Colonic mucosa (tissue), 4 donors: ENCODE measurements around the gene PSMC5. TPM values are rescaled to one million over a fixed set of nuclear protein-coding genes. Genes with fewer than 3 reads are reported as not detected.

ENCODE experiments used
- DNase-seq: peaks from one replicate; pipeline ENCODE4 v3.0.0-alpha.2; 2020
- H3K27ac ChIP-seq: fragments of 200-600 bp; one replicate; pipeline ENCODE4 v1.8.0; 2021
- H3K27me3 ChIP-seq: fragments of 200-600 bp; one replicate; pipeline ENCODE4 v1.8.0; 2021
- H3K36me3 ChIP-seq: fragments of 200-600 bp; one replicate; pipeline ENCODE4 v1.8.0; 2021
- H3K4me1 ChIP-seq: fragments of 200-600 bp; one replicate; pipeline ENCODE4 v1.8.0; 2021; ENCODE audit warnings: mild to moderate bottlenecking
- H3K4me3 ChIP-seq: fragments of 200-600 bp; one replicate; pipeline ENCODE4 v1.8.0; 2021
- H3K9ac ChIP-seq, 2 donors: one replicate each; pipeline ENCODE4 v1.7.0; 2013; ENCODE audit warnings: control low read depth in 2 of 2, low read depth in 2 of 2, low read length in 2 of 2
- H3K9me3 ChIP-seq: fragments of 200-600 bp; one replicate; pipeline ENCODE4 v1.8.0; 2021
- CTCF ChIP-seq: fragments of 200-600 bp; IDR thresholded peaks from one replicate; pipeline ENCODE4 v1.8.0; 2022; ENCODE audit warnings: antibody characterized with exemption, mild to moderate bottlenecking
- intact Hi-C: fragments of 100-400 bp; cut with DNase I; formaldehyde crosslinking; loops from one replicate; pipeline ENCODE4 v1.14.1; 2022
- total RNA-seq, 2 donors: library from RNA; stranded (reverse); fragmentation: NEBNext Ultra II Directional in 1 of 2; extraction: Animal tissue kit (Norgen Biotek cat#: 25700) in 1 of 2; gene quantifications; one replicate each; pipeline ENCODE4 v1.2.1, GENCODE V29; 2021
- donor health status: healthy.
- donor health status: DM: no; HTN: no; CAD: no.
- donor health status: DM: no; HTN: no; CAD: no.

PSMC5 gene
- total RNA-seq, 2 donors from 2014 or later, result 86.1 to 138 TPM

DNA sequence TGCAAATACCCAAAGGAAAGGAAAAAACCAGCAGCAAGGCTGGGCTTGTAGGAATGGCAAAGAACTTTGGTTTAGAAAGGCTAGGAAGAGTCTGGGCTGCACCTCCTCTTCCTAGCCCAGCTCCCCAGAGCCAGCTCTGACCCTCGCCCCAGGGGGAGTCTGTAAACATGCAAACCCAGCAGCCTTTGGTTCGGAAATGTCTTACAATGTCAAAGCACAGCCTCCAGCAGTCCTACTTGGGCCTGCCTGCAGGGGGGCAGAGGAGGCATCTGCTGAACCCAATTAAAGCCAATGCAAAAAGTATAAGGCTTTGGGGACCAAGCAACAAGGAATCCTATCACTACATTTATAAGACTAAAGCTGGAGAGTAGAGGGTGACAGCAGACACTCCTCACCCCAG lies 5.2 kb downstream of the PSMC5 start:
- DNase-seq, result no peak
- Histone ChIP-seq H3K36me3 (peaks cover 36% of the 10 kb centered on the region), H3K4me3 (no peak overlapping the region), H3K4me1 (peaks cover 11% of the 10 kb centered on the region), H3K9me3 (no peaks in the 10 kb centered on the region), H3K27ac (no peak overlapping the region), H3K9ac (no peak overlapping the region), H3K27me3 (no peaks in the 10 kb centered on the region)
- TF ChIP-seq CTCF, result no peak
- intact Hi-C loops, result loop anchor here (10.0 kb wide), 1 partner anchor 208 kb away; the partner anchor contains the start of gene MAP3K3

DNA sequence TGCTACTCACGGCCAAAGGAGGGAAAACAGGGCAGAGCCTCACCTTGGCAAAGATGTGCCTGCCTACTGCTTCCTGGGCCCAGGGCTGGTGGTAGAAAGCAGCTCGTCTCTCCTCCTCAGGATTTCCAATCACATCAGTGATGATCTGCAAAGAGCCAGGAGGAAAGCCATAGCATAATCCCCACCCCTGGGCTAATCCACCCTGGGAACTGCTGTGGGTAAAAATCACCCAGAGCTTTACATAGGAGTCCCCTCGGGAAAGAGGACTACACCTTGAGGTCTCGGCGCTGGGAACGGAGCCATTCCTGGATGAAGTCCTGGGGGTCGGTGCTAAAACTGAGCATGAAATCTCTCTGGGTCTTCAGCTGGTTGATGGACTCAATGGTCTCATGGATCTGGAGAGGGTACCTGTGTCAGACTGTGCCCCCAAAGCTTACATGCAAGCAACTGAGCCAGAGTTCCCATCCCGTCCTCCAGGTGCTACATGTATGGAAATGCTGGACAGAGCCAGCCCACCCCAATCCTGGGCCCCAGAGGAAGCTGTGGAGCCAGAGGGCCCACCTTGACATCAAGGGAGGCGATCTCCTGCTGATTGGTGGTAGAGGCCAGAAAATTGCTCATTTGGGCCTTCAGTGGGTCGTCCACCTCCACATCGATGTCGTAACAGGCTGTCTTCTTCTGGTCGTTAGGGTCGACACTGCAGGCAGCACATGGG lies 6.0 kb downstream of the PSMC5 start:
- no peak for TF ChIP-seq CTCF
- Histone ChIP-seq H3K27me3 (no peaks in the 10 kb centered on the region), H3K9ac (no peak overlapping the region), H3K4me1 (peaks cover 11% of the 10 kb centered on the region), H3K4me3 (no peak overlapping the region), H3K27ac (no peak overlapping the region), H3K9me3 (no peaks in the 10 kb centered on the region), H3K36me3 (peaks cover 36% of the 10 kb centered on the region)
- no peak for DNase-seq
- intact Hi-C loops, result loop anchor here (10.0 kb wide), 1 partner anchor 208 kb away; the partner anchor contains the start of gene MAP3K3

- peaks cover 36% of the 10 kb centered on the region for H3K36me3 ChIP-seq
- H3K9me3 ChIP-seq, result no peaks in the 10 kb centered on the region
- DNase-seq, result no peak
- no peaks in the 10 kb centered on the region for H3K27me3 ChIP-seq
- H3K4me3 ChIP-seq, result no peak overlapping the region
- no peak overlapping the region for H3K27ac ChIP-seq
- H3K4me1 ChIP-seq, result peaks cover 5% of the 10 kb centered on the region
- intact Hi-C loops, result loop anchor here (10.0 kb wide), 1 partner anchor 209 kb away; the partner anchor contains the start of gene MAP3K3
- no peak overlapping the region for H3K9ac ChIP-seq
- no peak for TF ChIP-seq CTCF
Observed at GRCh38 chr17:63833741-63834373, 6.6 kb downstream of the PSMC5 start.

DNA sequence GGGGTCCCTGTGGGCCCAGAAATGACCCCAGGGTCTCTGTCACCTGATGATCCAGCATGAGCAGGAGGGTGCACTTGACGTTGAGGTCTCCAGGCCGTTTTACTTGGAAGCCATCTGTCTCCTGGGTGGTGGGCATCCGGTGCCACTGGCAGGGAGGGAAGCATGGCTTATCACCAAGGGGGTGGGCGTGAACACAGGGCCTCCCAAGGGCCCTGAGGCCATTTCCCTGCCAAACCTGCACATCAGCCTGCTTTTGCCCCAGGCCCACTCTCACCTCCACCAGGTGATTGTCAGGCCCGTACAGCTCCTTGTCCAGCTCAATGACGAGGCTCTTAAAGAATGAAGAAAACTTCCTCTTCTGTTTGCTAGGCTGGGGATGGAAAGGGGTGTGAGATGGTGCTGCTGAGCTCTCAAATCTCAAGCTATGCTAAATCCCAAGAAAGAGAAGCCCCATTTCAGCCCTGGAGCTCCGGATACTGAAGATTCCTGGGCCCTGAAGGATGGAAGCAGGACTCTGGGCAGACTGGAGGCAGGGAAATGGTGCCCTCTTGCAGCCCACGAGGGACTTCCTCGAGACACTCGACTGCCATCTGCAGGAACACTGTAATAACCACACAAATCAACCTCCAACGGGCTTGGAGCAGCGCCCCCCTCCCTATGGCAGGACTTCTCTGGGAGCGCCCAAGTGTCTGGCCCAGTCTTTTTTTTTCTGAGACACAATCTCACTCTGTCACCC lies 7.4 kb downstream of the PSMC5 start:
- Histone ChIP-seq H3K4me3 (no peak overlapping the region), H3K4me1 (peaks cover 7% of the 10 kb centered on the region), H3K9me3 (no peaks in the 10 kb centered on the region), H3K27ac (no peak overlapping the region), H3K36me3 (peaks cover 32% of the 10 kb centered on the region), H3K27me3 (no peaks in the 10 kb centered on the region), H3K9ac (peak overlapping the region in 1 of 2 donors; percentile 30)
- no peak for DNase-seq
- intact Hi-C loops, result loop anchor here (10.0 kb wide), 1 partner anchor 210 kb away; the partner anchor contains the start of gene MAP3K3
- TF ChIP-seq CTCF, result peak; percentile 20

DNA sequence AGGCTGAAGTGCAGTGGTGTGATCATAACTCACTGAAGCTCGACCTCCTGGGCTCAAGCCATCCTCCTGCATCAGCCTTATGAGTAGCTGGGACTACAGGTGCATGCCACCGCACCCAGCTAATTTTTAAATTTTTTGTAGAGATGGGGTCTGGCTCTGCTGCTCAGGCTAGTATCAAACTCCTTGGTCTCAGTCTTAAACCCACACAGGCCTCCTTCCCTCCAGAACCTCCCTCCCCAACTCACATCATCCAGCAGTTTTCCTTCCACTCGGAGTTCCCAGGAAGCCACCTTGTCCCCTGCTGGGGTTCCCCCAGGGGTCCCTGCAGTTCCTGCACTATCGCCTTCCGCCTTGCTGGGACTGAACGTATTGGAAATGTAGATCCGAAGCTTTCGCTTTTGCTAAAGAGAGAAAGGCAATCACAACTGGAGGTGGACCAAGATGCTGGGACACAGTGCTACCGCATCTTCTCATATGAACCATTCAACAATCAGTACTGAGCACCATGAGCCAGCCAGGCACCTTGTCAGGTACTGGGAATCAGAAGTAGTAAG lies 8.0 kb downstream of the PSMC5 start:
- no peak for DNase-seq
- Histone ChIP-seq H3K4me3 (no peak overlapping the region), H3K27ac (no peak overlapping the region), H3K27me3 (no peaks in the 10 kb centered on the region), H3K9ac (no peak overlapping the region), H3K4me1 (peaks cover 9% of the 10 kb centered on the region), H3K36me3 (peaks cover 29% of the 10 kb centered on the region), H3K9me3 (no peaks in the 10 kb centered on the region)
- no peak for TF ChIP-seq CTCF
- intact Hi-C loops, result loop anchor here (10.0 kb wide), 1 partner anchor 210 kb away; the partner anchor contains the start of gene MAP3K3
